Gastroesophageal sphincter (tissue), 4 donors: ENCODE data around the gene PIGS. TPM values are rescaled to one million over a fixed set of nuclear protein-coding genes. Genes with fewer than 3 reads are reported as not detected.
A peak's percentile ranks its signal among the peaks of the same experiment; 100 is the strongest.

Experiments used
- ATAC-seq: fragments of 150-250 bp; one replicate; pipeline ENCODE4 v1.9.1; 2016; ENCODE audit warnings: mild to moderate bottlenecking, moderate library complexity
- H3K27ac ChIP-seq, 4 donors: fragments of 200-600 bp; sonication (generic) in 3 of 4; 1 replicate in 3 of 4; 2 replicates in 1 of 4; pipeline ENCODE4 v1.5.1; 2016 to 2019
- H3K27me3 ChIP-seq: fragments of 200-600 bp; sonication (generic); one replicate; pipeline ENCODE4 v1.5.1; 2019
- H3K36me3 ChIP-seq, 2 donors: fragments of 200-600 bp; sonication (generic); one replicate each; pipeline ENCODE4 v1.5.1; 2019; ENCODE audit warnings: control low read depth in 1 of 2
- H3K4me1 ChIP-seq, 3 donors: fragments of 200-600 bp; sonication (generic); 1 replicate in 2 of 3; 2 replicates in 1 of 3; pipeline ENCODE4 v1.5.1; 2016 to 2019; ENCODE audit warnings: control low read depth in 2 of 3
- H3K4me3 ChIP-seq, 2 donors: fragments of 200-600 bp; sonication (generic); one replicate each; pipeline ENCODE4 v1.5.1; 2019; ENCODE audit warnings: mild to moderate bottlenecking in 1 of 2, moderate library complexity in 1 of 2
- H3K9me3 ChIP-seq, 3 donors: fragments of 200-600 bp; sonication (generic); one replicate each; pipeline ENCODE4 v1.5.1; 2017 to 2019; ENCODE audit warnings: control low read depth in 2 of 3
- CTCF ChIP-seq, 4 experiments: fragments of 200-600 bp in 2 of 4; fragments of 450-650 bp in 2 of 4; sonication (generic) in 1 of 4; IDR thresholded peaks; one replicate each; pipeline ENCODE4 v1.5.1; 2017 to 2019; ENCODE audit warnings: antibody characterized with exemption in 4 of 4, mild to moderate bottlenecking in 2 of 4, moderate library complexity in 2 of 4
- EP300 ChIP-seq: sonication (generic); formaldehyde crosslinking; IDR thresholded peaks from one replicate; pipeline ENCODE4 v1.6.1; 2017; ENCODE audit warnings: antibody characterized with exemption, mild to moderate bottlenecking
- POLR2A ChIP-seq, 2 donors: fragments of 450-650 bp; IDR thresholded peaks; one replicate each; pipeline ENCODE4 v1.6.1; 2017; ENCODE audit warnings: antibody characterized with exemption in 2 of 2, mild to moderate bottlenecking in 2 of 2, moderate library complexity in 1 of 2
- POLR2AphosphoS5 ChIP-seq: sonication (generic); formaldehyde crosslinking; IDR thresholded peaks from one replicate; pipeline ENCODE4 v1.6.1; 2017; ENCODE audit warnings: antibody characterized with exemption
- WGBS, 2 donors: methylation state at CpG; one replicate each; pipeline ENCODE4 v1.1.5; 2018; ENCODE audit warnings: low coverage in 1 of 2; 5-methylcytosine and 5-hydroxymethylcytosine counted together
- total RNA-seq, 4 donors: library from RNA; depleted of rRNA; stranded (reverse); fragments of >200 nt; gene quantifications; one replicate each; pipeline ENCODE4 v1.1.0, GENCODE V29; 2016

The PIGS gene
- total RNA-seq, 4 donors from 2014 or later: 40.8 to 90.4 (median 64.5) TPM

GRCh38 chr17:28572259-28573039, 1.1 kb upstream of the PIGS start:
- Histone ChIP-seq H3K27ac (peak overlapping the region; percentile 81 to 88 (median 85)), H3K4me1 (peaks cover 0 to 59% (median 17%) of the 10 kb centered on the region in 3 donors), H3K4me3 (peak overlapping the region; percentile 74 to 94), H3K27me3 (no peaks in the 10 kb centered on the region), H3K9me3 (no peaks in the 10 kb centered on the region), H3K36me3 (peaks cover 0 to 10% of the 10 kb centered on the region in 2 donors)
- 43 to 71% methylated on average over 1 to 4 of the region's 5 CpGs for WGBS, 2 donors
- ATAC-seq: no peak
- TF ChIP-seq CTCF (IDR thresholded peaks at IDR 0.05) (no peak), POLR2A (IDR thresholded peaks at IDR 0.05) (no peak), EP300 (no peak), POLR2AphosphoS5 (no peak)

- H3K4me1 ChIP-seq: peaks cover 0 to 47% (median 10%) of the 10 kb centered on the region in 3 donors
- no peaks in the 10 kb centered on the region for H3K27me3 ChIP-seq
- no peaks in the 10 kb centered on the region for H3K9me3 ChIP-seq
- H3K27ac ChIP-seq: peak overlapping the region; percentile 65 to 88 (median 85)
- peak; percentile 5 for ATAC-seq
- TF ChIP-seq POLR2A (IDR thresholded peaks at IDR 0.05) (no peak), EP300 (no peak), POLR2AphosphoS5 (no peak), CTCF (IDR thresholded peaks at IDR 0.05) (no peak)
- peak overlapping the region; percentile 74 to 94 for H3K4me3 ChIP-seq
- WGBS, 2 donors: 0 to 6% methylated on average over 2 to 3 of the region's 39 CpGs
- H3K36me3 ChIP-seq: peaks cover 0 to 18% of the 10 kb centered on the region in 2 donors
These were observed 486 bp downstream of the PIGS start for GRCh38 chr17:28570716-28571360.

GRCh38 chr17:28569446-28569845, 1.9 kb downstream of the PIGS start:
- TF ChIP-seq EP300 (no peak), POLR2A (IDR thresholded peaks at IDR 0.05) (no peak)
- Histone ChIP-seq H3K4me3 (no peak overlapping the region), H3K4me1 (peaks cover 0 to 40% (median 9%) of the 10 kb centered on the region in 3 donors), H3K36me3 (peaks cover 0 to 18% of the 10 kb centered on the region in 2 donors), H3K27ac (no peak overlapping the region), H3K9me3 (no peaks in the 10 kb centered on the region), H3K27me3 (no peaks in the 10 kb centered on the region)
- 100% methylated on average over 1 of the region's 1 CpG for WGBS, 2 donors
- ATAC-seq: no peak

GRCh38 chr17:28567604-28568003, 3.7 kb downstream of the PIGS start:
- H3K4me3 ChIP-seq: no peak overlapping the region
- no peak for ATAC-seq
- H3K27me3 ChIP-seq: no peaks in the 10 kb centered on the region
- H3K27ac ChIP-seq: no peak overlapping the region
- H3K36me3 ChIP-seq: peaks cover 0 to 32% of the 10 kb centered on the region in 2 donors
- 84 to 87% methylated on average over 3 of the region's 3 CpGs for WGBS, 2 donors
- TF ChIP-seq EP300 (no peak), POLR2AphosphoS5 (no peak), CTCF (IDR thresholded peaks at IDR 0.05) (no peak), POLR2A (IDR thresholded peaks at IDR 0.05) (no peak)
- peaks cover 0 to 44% (median 9%) of the 10 kb centered on the region in 3 donors for H3K4me1 ChIP-seq
- H3K9me3 ChIP-seq: no peaks in the 10 kb centered on the region

- Histone ChIP-seq H3K36me3 (peaks cover 0 to 73% of the 10 kb centered on the region in 2 donors), H3K27me3 (no peaks in the 10 kb centered on the region), H3K9me3 (no peaks in the 10 kb centered on the region), H3K4me3 (no peak overlapping the region), H3K27ac (no peak overlapping the region), H3K4me1 (peaks cover 0 to 15% (median 0%) of the 10 kb centered on the region in 3 donors)
- ATAC-seq: no peak
- TF ChIP-seq POLR2AphosphoS5 (no peak), CTCF (IDR thresholded peaks at IDR 0.05) (no peak), EP300 (no peak), POLR2A (IDR thresholded peaks at IDR 0.05) (no peak)
- 83 to 95% methylated on average over 2 to 3 of the region's 3 CpGs for WGBS, 2 donors
These were observed 7.8 kb downstream of the PIGS start for GRCh38 chr17:28563475-28563874.
